Forelimb muscle (tissue), 1 donor: ENCODE results near the gene SRSF5. TPM values are rescaled to one million over a fixed set of nuclear protein-coding genes. Genes with fewer than 3 reads are reported as not detected.
"Not testable (repeated sequence)": the region's sequence is repeated elsewhere in the genome, so short reads cannot be mapped to it uniquely, and the experiment has no call there.

Experiments
- DNase-seq: peaks from one replicate; pipeline ENCODE4 v3.0.0-alpha.2; 2013; ENCODE audit warnings: low read depth
- polyA plus RNA-seq: library from polyadenylated mRNA; unstranded; fragments of 120-200 nt; gene quantifications from one replicate; pipeline ENCODE4 v1.2.1, GENCODE V29; 2013; ENCODE audit not compliant: insufficient read length

SRSF5 gene
- 281 TPM for polyA plus RNA-seq

DNA sequence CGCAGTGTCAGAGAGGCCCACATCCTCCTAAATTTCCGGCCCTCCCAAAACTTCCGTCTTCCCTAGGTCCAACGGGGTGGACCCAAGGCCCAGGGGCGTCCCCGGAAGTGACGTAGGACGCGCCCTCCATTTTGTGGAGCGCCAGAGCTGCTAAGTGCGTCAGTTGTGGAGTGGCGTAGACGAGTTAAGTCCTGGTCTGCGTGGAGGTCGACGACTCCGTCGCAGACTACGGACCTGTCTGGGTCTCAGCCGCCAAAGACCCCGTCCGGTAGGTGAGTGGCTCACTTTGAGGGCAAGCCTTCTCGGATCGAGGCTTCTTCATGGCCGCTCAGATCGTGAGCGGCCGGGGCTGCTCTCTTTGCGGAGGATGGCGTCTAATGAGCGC, at the start of gene SRSF5:
Gene SRSF5, plus strand, starts transcription at position 159 of the 385 bp plus-strand sequence. CDS start 1,015 bp downstream, outside the sequence.
- DNase-seq = peak; percentile 93

- DNase-seq = not testable (repeated sequence)
Observed at GRCh38 chr14:69718614-69719013, 48.3 kb upstream of the SRSF5 start.

GRCh38 chr14:69719501-69719951, 47.4 kb upstream of the SRSF5 start:
- no peak for DNase-seq

DNA sequence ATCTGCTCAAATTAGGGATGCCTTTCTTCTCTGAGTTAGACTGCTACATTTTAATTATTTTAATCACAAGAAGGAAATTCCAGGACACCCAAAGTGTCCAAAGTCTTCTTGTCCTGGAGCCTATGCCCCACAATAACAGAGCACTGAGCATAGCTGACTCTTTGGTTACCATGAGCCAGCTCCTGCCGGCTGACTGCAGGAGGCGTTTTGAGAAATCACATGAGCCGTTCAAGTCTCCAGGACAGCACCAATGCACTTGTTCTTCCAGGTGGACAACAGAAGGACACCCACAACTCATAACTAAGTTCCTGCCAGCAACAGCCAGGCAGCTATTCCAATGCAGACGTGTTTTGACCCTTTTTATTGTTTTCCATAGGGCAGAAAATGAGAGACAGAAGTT, 46.0 kb upstream of the SRSF5 start:
- no peak for DNase-seq

DNA sequence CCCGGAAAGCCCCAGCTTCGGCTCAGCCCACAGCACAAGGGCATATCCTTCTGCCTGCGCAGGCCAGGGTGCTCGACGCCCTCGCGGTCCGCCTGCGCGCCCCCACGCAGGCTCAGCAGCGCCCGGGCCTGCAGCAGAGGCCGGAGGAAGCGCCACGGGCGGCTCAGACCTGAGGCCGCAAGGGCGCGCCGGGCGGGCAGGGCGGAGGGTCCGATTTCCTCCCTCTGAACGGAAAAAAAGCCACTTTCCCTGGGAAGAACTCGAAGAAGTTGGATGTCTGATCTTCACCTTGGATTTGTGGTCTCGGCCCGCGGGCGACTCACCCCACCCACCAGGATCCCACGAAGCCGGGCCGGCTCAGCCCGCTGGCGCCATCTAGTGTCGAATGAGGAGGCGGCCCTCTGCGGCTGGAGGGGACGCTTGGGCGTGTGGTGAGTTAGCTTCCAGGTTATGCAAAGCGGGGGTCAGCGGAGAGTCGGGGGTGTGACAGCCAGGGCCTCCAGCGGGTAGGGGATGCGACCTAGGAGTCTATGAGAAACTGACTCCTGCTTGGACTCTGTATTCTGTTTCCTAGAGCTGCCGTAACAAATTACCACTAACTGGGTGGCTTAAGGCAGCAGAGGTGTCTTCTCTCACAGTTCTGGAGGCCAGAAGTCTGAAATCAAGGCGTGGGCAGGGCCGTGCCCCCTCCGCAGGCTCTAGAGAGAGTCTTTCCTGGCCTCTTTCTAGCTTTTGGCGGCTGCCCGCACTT, 40.0 kb upstream of the SRSF5 start:
- no peak for DNase-seq

DNA sequence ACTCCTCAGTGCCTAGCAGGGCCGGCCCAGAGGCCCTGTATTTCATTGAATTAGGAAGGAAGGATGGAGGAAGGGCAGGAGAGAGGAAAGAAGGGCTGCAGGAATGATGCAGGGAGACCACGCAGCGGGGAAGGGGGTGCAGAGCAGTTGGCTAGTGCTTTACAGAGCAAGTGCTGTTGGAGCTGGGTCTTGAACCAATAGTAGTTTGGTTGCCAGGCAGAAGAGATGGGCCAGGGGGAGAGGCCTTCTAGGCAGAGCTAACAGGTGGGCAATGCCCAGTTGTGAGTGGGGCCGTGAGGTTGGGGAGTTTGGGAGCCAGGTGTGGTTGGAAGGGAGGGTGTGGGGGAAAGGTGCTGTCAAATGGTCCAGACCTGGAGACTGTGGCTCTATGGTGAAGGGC, 39.1 kb upstream of the SRSF5 start:
- no peak for DNase-seq

DNA sequence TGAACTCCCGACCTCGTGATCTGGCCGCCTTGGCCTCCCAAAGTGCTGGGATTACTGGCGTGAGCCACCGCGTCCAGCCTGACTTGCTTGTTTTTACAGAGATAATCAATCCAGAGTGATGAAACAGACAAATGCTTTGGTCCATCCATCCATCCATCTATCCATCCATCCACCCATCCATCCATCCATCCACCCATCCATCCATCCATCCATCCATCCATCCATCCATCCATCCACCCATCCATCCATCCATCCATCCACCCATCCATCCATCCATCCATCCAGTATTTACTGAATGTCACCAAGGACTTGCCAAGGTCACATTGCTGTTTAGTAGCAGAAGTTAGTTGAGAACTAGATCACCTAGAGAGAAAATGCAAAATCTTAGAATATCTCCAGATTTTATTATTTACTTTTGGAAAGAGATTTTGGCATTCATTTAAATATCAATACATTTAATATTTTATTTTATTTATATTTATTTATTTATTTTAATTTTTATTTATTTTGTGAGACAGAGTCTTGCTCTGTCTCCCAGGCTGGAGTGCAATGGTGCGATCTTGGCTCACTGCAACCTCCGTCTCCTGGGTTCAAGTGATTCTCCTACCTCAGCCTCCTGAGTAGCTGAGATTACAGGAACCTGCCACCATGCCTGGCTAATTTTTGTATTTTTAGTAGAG, 34.9 kb upstream of the SRSF5 start:
- not testable (repeated sequence) for DNase-seq

- not testable (repeated sequence) for DNase-seq
Observed at GRCh38 chr14:69736405-69736804, 30.5 kb upstream of the SRSF5 start.

- no peak for DNase-seq
Observed at GRCh38 chr14:69741055-69741454, 25.9 kb upstream of the SRSF5 start.

DNA sequence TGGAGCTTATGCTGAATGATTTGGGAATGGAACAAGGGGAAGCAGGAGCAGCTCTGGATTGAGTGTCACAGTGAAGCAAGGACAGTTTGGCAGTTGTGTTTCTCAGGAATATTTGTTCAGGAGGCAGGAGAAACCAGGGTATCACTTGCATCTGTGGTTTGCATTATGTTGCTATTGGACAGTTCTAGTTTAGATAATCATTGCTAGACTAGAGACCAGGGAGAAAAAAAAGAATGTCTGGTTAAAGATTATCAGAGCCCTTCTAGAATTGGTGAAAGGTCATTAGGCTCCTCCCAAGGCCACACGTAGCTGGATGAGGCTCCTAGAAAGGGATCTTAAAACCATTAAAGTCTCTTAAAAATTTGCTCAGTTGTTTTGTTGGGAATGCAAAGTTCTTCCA, 17.0 kb upstream of the SRSF5 start:
- no peak for DNase-seq

DNA sequence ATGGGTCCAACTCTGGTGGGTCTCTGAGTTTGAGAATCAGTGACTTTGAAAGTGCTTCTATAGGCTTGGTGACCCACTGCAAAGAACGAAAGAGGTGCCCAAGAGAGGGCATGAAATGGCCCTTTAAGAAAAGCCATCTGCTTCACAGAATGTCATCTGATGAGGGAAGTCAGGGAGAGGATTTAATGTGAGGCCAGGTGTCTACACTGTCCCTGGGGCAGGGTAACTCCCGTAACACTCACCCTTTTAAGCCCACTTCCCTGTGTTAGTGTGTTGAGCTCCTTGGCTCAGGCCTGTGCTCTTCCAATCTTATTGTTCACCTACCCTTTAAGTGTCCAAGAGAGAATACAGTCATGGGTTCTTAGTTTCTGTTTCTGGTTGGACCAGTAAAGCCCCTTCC, 16.4 kb upstream of the SRSF5 start:
- DNase-seq = no peak

DNA sequence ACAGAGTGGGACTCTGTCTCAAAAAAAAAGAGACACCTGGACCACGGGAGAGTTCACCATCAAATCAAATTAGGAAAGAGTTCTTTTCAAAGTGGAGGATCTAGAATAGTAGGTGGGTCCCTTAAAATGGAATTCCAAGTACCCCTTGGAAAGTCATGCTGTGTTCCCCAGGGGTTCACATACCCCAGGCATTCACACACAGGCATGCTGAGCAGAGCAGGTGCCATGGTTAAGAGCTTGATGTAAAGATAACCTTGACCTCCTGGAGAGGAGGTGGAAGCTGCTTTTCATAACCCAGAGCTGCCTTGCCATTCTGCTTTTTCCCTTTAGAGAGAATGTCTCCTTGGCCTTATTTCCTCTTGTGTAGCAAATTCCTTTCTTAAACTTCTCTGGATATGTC, 14.2 kb upstream of the SRSF5 start:
- DNase-seq = no peak

DNA sequence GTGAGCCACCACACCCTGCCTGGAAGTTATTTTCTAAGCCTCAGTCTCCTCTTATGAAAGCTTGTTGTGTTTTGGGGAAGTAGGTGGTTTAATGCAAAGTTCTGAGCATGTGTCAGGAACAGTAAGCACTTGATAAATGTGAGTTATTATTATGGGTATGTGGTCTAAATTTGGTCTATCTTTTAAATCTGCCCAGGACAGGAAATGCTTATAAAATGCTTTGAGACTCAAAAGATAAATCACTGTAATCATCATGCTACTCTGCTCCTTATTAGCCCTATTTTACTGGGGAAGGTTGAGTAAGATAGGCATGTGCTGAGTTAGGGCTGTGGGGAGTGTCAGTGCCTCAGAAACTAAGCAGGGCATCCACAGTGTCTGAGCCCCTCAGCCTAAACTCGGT, 13.1 kb upstream of the SRSF5 start:
- no peak for DNase-seq

- no peak for DNase-seq
Observed at GRCh38 chr14:69754487-69754886, 12.5 kb upstream of the SRSF5 start.

- no peak for DNase-seq
Observed at GRCh38 chr14:69755296-69755695, 11.6 kb upstream of the SRSF5 start.

DNA sequence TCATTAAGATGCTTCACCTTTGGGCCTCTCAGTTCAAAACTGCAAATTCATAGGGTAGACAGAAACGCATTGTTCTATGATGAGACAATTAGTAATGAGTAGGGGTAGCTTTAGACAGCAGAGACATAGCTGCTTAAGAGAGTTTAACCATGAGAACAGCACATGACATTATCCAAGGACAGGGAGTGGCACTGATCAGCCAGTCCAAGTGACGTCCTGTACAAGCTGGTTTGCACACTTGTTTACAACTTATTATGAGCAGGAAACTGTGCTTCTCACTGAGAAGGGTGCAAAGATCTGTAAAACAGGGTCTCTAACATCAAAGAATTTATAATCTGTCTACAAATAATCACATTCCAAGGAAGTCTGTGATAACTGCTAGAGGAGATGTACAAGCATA, 11.2 kb upstream of the SRSF5 start:
- DNase-seq = no peak

DNA sequence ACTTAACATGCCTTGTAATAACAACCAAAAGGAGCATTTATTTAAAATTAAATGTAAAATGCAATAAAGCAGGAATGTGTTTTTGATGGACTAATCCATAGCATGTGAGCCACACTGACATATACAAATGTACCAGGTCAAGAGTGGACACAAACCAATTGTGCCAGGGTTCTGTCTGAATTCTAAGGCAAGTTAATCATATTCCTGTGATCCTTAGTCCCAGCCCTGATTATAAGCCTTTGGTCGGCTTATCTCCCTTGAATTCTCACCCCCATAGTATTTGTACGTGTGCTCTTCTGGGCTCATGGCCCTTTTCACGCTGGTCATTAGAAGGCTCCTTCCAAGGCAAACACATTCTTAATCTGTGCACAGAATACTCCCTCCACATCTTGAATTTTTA, 10.6 kb upstream of the SRSF5 start:
- DNase-seq = no peak

DNA sequence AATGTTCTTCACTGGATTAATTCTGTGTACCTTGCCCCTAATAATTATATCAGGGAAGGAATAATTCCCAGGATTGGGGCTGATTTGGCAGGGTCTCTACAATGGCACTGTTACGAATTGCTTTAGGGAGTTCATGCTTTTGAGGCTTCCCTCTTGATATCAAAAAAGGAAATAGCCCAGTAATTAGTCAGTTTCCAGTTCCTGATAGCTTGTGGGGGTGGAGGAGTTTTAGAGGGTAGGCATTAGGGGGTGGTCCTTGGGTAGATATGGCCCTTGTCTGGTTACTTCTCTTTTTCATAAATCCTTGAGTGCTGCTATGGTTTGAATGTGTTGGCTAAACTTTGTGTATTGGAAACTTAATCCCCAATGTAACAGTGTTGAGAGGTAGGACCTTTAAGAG, 6.1 kb upstream of the SRSF5 start:
- no peak for DNase-seq

GRCh38 chr14:69763761-69764510, 3.0 kb upstream of the SRSF5 start:
- DNase-seq = no peak

GRCh38 chr14:69767369-69767999, 542 bp downstream of the SRSF5 start:
- peak; percentile 89 for DNase-seq

GRCh38 chr14:69768873-69769272, 1.9 kb downstream of the SRSF5 start:
- DNase-seq = no peak

- DNase-seq = no peak
Observed at GRCh38 chr14:69769623-69770022, 2.7 kb downstream of the SRSF5 start.
